Kidney (tissue), 14 donors: ENCODE measurements around the gene HOXC9. TPM values are rescaled to one million over a fixed set of nuclear protein-coding genes. Genes with fewer than 3 reads are reported as not detected.

Source experiments
- DNase-seq, 5 donors: peaks; one replicate each; pipeline ENCODE4 v3.0.0-alpha.2; 2013 to 2020
- FAIRE-seq: peaks from 2 replicates; lab custom pipeline; 2012; peaks lifted over from hg19 to GRCh38; lab: Jason Lieb, UNC
- H3K27ac ChIP-seq, 2 donors: one replicate each; pipeline ENCODE4 v1.7.0; 2013; ENCODE audit warnings: low read depth in 2 of 2, low read length in 2 of 2, inconsistent platforms in 1 of 2
- H3K27me3 ChIP-seq: one replicate; pipeline ENCODE4 v1.7.1; 2013; ENCODE audit warnings: low read length, inconsistent platforms; ENCODE audit not compliant: control insufficient read depth, insufficient read depth
- H3K36me3 ChIP-seq, 3 donors: one replicate each; pipeline versions ENCODE4 v1.7.0 to v1.7.1; 2013; ENCODE audit warnings: low read length in 3 of 3, control low read depth in 1 of 3, inconsistent platforms in 1 of 3; ENCODE audit not compliant: insufficient read depth in 3 of 3, control insufficient read depth in 2 of 3
- H3K4me1 ChIP-seq, 3 donors: one replicate each; pipeline versions ENCODE4 v1.7.0 to v1.7.1; 2013; ENCODE audit warnings: low read length in 3 of 3, inconsistent platforms in 1 of 3, low read depth in 1 of 3; ENCODE audit not compliant: control insufficient read depth in 2 of 3, insufficient read depth in 2 of 3
- H3K4me3 ChIP-seq, 3 donors: one replicate each; pipeline versions ENCODE4 v1.7.0 to v1.8.1; 2013; ENCODE audit warnings: low read length in 3 of 3, control low read depth in 1 of 3, inconsistent platforms in 1 of 3
- H3K9ac ChIP-seq, 3 donors: one replicate each; pipeline versions ENCODE4 v1.7.0 to v1.7.1; 2013; ENCODE audit warnings: low read length in 3 of 3, control low read depth in 1 of 3, inconsistent platforms in 1 of 3
- H3K9me3 ChIP-seq, 3 donors: one replicate each; pipeline versions ENCODE4 v1.7.0 to v1.7.1; 2013; ENCODE audit warnings: low read length in 3 of 3, control low read depth in 1 of 3, inconsistent platforms in 1 of 3; ENCODE audit not compliant: control insufficient read depth in 2 of 3, insufficient read depth in 1 of 3
- CTCF ChIP-seq: IDR thresholded peaks from 3 replicates; pipeline ENCODE4 v1.5.1; 2012; ENCODE audit warnings: mild to moderate bottlenecking, moderate library complexity, borderline replicate concordance; ENCODE audit not compliant: insufficient read depth; ENCODE audit errors: extremely low read depth
- intact Hi-C: fragments of 100-400 bp; cut with DNase I; formaldehyde crosslinking; loops from one replicate; pipeline ENCODE4 v1.11.1; 2022
- polyA plus RNA-seq: library from polyadenylated mRNA; stranded (reverse); fragments of 350-450 nt; fragmentation: Illumina TruSeq; extraction: RNeasy Lipid Tissue Mini Kit (QIAGEN cat#74804); gene quantifications from one replicate; pipeline ENCODE4 v1.2.3, GENCODE V29; 2014; ENCODE audit warnings: low read depth, low replicate concordance; ENCODE audit not compliant: insufficient read depth
- total RNA-seq: library from RNA; stranded (reverse); fragmentation: NEBNext Ultra II Directional; extraction: Animal tissue kit (Norgen Biotek cat#: 25700); gene quantifications from one replicate; pipeline ENCODE4 v1.2.1, GENCODE V29; 2021
- donor health status: control.
- donor health status: control.
- donor health status: control.
- donor health status: control.
- donor health status: control.
- donor health status: DM: yes; HTN: yes; CAD: no.
- donor health status: Normal renal cell carcinoma (clear cell type).

Gene HOXC9
- total and polyA plus RNA-seq, 2 donors from 2014 or later = 11.7 to 16.5 TPM

- peaks cover 7% of the 10 kb centered on the region for H3K27me3 ChIP-seq
- H3K36me3 ChIP-seq = no peaks in the 10 kb centered on the region
- peaks cover 12 to 17% (median 14%) of the 10 kb centered on the region in 3 donors for H3K4me1 ChIP-seq
- H3K9ac ChIP-seq = no peak overlapping the region
- H3K9me3 ChIP-seq = no peaks in the 10 kb centered on the region
- no peak overlapping the region for H3K27ac ChIP-seq
- TF ChIP-seq CTCF = no peak
- H3K4me3 ChIP-seq = no peak overlapping the region
- intact Hi-C loops = no loop called here
- FAIRE-seq (no peak), DNase-seq (peak in 2 of 5 donors; percentile 22 to 43)
Observed at GRCh38 chr12:54044425-54045103, 44.6 kb downstream of the HOXC9 start.

GRCh38 chr12:54045401-54045800 is 45.4 kb downstream of the HOXC9 start:
- Histone ChIP-seq H3K9me3 (no peaks in the 10 kb centered on the region), H3K27ac (no peak overlapping the region), H3K4me3 (no peak overlapping the region), H3K27me3 (peaks cover 7% of the 10 kb centered on the region), H3K36me3 (no peaks in the 10 kb centered on the region), H3K9ac (no peak overlapping the region), H3K4me1 (peaks cover 8 to 9% (median 9%) of the 10 kb centered on the region in 3 donors)
- no peak for TF ChIP-seq CTCF
- intact Hi-C loops = no loop called here
- DNase-seq (peak in 1 of 5 donors; percentile 1), FAIRE-seq (no peak)

DNA sequence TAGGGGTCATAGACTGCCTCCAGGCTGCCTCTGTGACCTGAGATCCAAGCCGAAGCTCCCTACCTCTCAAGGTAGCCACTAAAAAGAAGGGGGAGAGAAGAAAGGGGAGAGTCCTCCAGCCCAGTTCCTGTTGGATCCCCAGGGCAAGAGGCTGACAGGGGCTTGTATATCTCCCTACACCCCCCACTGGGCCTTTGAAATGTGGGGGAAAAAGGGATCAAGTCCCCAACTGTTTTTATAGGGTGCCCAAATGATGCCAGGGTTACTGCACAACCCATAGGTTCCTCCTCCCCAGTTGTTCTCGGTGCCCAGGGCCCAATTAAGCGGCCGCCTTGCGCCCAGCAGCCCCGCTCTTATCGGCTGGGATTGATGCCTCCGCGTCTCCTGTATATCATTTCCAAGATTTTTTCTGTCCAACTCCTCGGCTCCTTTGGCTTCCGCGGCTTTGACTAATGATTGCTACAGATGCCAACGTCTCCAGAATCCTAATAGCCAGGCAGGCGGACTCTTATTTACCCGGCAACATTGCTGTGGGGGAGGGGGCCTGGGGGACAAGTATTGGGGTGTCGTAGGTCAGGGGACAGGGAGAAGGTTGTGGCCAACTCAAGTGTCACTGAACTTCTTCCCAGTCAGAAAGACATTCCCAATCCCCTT is 46.0 kb downstream of the HOXC9 start:
- no peak for TF ChIP-seq CTCF
- FAIRE-seq = no peak
- peak in 3 of 5 donors; percentile 36 to 59 (median 41) for DNase-seq
- Histone ChIP-seq H3K36me3 (no peaks in the 10 kb centered on the region), H3K4me1 (peaks cover 7 to 9% (median 8%) of the 10 kb centered on the region in 3 donors), H3K9ac (no peak overlapping the region), H3K27ac (no peak overlapping the region), H3K9me3 (no peaks in the 10 kb centered on the region), H3K27me3 (peaks cover 7% of the 10 kb centered on the region), H3K4me3 (no peak overlapping the region)
- intact Hi-C loops = no loop called here
